A549 (cell line): Measurements from ENCODE around the gene GSDMA.

Experiments
- CTCF ChIP-seq: fragments of >200 bp; sonication (Bioruptor Twin); formaldehyde crosslinking; IDR thresholded peaks from 3 replicates; pipeline ENCODE4 v1.5.1; 2016
- EP300 ChIP-seq, 2 experiments: fragments of >200 bp; sonication (Bioruptor Twin); formaldehyde crosslinking; IDR thresholded peaks; 2 replicates in 1 of 2; 3 replicates in 1 of 2; pipeline ENCODE4 v1.6.1; 2016 to 2017
- POLR2A ChIP-seq: IDR thresholded peaks from 2 replicates; pipeline ENCODE4 v1.6.1; 2012; ENCODE audit warnings: mild to moderate bottlenecking, low read length
- REST ChIP-seq: fragments of 200-600 bp; sonication (generic); IDR thresholded peaks from 2 replicates; pipeline ENCODE4 v1.6.1; 2016; ENCODE audit warnings: antibody characterized with exemption, mild to moderate bottlenecking, moderate library complexity
- SMC3 ChIP-seq: fragments of >200 bp; sonication (Bioruptor Twin); formaldehyde crosslinking; IDR thresholded peaks from 3 replicates; pipeline ENCODE4 v1.6.1; 2018; ENCODE audit warnings: inconsistent platforms

- TF ChIP-seq REST (no peak), POLR2A (no peak), SMC3 (no peak), CTCF (no peak), EP300 (IDR thresholded peaks at IDR 0.05) (no peak)
These were observed 58.7 kb downstream of the GSDMA start for GRCh38 chr17:40021451-40021971.
